Stimulated activated CD8-positive, alpha-beta memory T cell treated with anti-CD3 and anti-CD28 coated beads, Interleukin-7, amount 100 ng/mL, for 24 hours (primary cell): ENCODE data around the gene GPC6.
"Not testable (repeated sequence)": the region's sequence is repeated elsewhere in the genome, so short reads cannot be mapped to it uniquely, and the experiment has no call there.

Experiments used
- DNase-seq: peaks from one replicate; pipeline ENCODE4 v3.0.0-alpha.2; 2020; ENCODE audit warnings: low read depth

Gene GPC6

GRCh38 chr13:93320942-93321341, 94.3 kb downstream of the GPC6 start:
- DNase-seq, result no peak

GRCh38 chr13:93323880-93324279, 97.3 kb downstream of the GPC6 start:
- DNase-seq, result not testable (repeated sequence)

GRCh38 chr13:93325303-93326233, 99.0 kb downstream of the GPC6 start:
- DNase-seq, result no peak

- no peak for DNase-seq
These were observed 99.7 kb downstream of the GPC6 start for GRCh38 chr13:93326234-93326811.

- no peak for DNase-seq
These were observed 102.3 kb downstream of the GPC6 start for GRCh38 chr13:93328943-93329342.

- no peak for DNase-seq
These were observed 110.1 kb downstream of the GPC6 start for GRCh38 chr13:93336728-93337127.

GRCh38 chr13:93338030-93338429, 111.4 kb downstream of the GPC6 start:
- DNase-seq, result no peak

GRCh38 chr13:93338906-93339305, 112.3 kb downstream of the GPC6 start:
- no peak for DNase-seq

GRCh38 chr13:93339550-93339949, 112.9 kb downstream of the GPC6 start:
- DNase-seq, result no peak

GRCh38 chr13:93341517-93341916, 114.9 kb downstream of the GPC6 start:
- no peak for DNase-seq

- no peak for DNase-seq
These were observed 116.5 kb downstream of the GPC6 start for GRCh38 chr13:93343097-93343496.

GRCh38 chr13:93344048-93344705, 117.6 kb downstream of the GPC6 start:
- no peak for DNase-seq

- DNase-seq, result no peak
These were observed 118.4 kb downstream of the GPC6 start for GRCh38 chr13:93345024-93345423.

- DNase-seq, result no peak
These were observed 119.2 kb downstream of the GPC6 start for GRCh38 chr13:93345770-93346169.

- DNase-seq, result no peak
These were observed 126.0 kb downstream of the GPC6 start for GRCh38 chr13:93352616-93353015.

GRCh38 chr13:93355094-93355493, 128.5 kb downstream of the GPC6 start:
- no peak for DNase-seq

- DNase-seq, result no peak
These were observed 129.9 kb downstream of the GPC6 start for GRCh38 chr13:93356469-93356868.

GRCh38 chr13:93360021-93360420, 133.4 kb downstream of the GPC6 start:
- no peak for DNase-seq

- DNase-seq, result no peak
These were observed 135.1 kb downstream of the GPC6 start for GRCh38 chr13:93361703-93362102.

- DNase-seq, result no peak
These were observed 137.6 kb downstream of the GPC6 start for GRCh38 chr13:93364166-93364565.

- no peak for DNase-seq
These were observed 141.7 kb downstream of the GPC6 start for GRCh38 chr13:93368296-93368695.

GRCh38 chr13:93368718-93369117, 142.1 kb downstream of the GPC6 start:
- DNase-seq, result no peak

- DNase-seq, result no peak
These were observed 146.2 kb downstream of the GPC6 start for GRCh38 chr13:93372856-93373255.
